Ecto neural progenitor cell (in vitro differentiated cells): Measurements from ENCODE around the gene ZSCAN10.
A peak's percentile ranks its signal among the peaks of the same experiment; 100 is the strongest.

Experiments
- DNase-seq: peaks from one replicate; pipeline ENCODE4 v3.0.0-alpha.2; 2018; ENCODE audit warnings: low spot score

The ZSCAN10 gene

DNA sequence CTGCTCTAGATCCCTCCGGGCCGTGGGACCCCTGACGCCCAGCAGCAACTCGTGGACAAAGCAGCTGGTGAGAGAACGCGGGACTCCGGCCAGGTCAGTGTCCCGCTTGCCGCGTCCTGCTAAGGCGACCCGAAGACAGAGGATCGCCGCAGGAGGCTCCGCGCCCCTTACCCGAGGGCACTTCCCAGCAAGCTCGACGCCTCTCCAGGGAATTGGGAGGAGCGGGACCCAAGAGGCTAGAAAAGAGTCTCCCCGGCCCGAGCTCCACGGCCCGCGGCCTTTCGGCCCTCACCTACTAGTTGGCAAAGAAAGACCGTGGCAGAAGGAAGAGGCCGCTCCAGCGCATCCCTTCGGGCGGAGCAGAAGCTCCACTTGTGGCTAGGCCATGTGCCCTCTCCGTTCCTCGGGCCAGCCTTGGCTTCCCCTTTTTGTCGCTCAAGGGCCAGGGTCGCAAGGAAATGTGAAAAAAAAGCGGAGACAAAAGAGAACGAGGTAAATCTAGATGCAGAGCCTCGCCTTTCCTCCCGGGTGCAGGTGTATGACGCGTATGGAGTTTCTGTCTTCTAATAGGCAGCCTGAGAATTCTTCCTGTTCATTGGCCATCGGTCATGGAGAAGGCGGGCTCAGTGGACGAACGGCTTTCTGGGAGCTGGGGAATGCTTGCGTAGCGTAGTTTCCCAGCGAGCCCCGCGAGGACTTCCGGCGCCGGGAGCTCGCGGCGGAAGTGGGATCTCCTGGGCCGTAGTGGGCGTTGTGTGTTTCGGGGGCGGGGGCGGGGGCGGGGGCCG, 35.4 kb upstream of the ZSCAN10 start, which contains the start of gene ZNF213:
Gene ZNF213 (plus strand): TSS at position 692 of the 788 bp plus-strand sequence. CDS start 2,252 bp downstream, outside the sequence.
- peak; percentile 97 for DNase-seq

DNA sequence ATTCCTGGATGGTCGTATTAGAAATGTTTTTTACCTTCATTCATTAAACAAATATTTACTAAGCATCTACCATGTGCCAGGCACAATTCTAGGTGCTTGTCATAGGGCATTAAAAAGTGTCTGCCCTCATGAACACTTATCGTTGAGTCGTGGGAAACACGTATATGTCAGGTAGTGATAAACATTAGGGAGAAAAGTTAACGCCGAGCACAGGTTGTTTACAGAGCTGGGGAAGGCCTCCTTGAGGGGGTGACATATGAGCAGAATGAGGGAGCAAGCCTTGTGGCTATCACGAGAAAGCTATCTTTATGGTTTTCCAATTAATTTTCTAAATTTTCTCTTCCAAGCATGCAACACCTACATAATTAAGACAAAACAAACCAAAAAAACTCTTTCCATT, 34.8 kb upstream of the ZSCAN10 start:
- DNase-seq = no peak

- peak; percentile 71 for DNase-seq
These were observed 32.8 kb upstream of the ZSCAN10 start for GRCh38 chr16:3131755-3132377.

DNA sequence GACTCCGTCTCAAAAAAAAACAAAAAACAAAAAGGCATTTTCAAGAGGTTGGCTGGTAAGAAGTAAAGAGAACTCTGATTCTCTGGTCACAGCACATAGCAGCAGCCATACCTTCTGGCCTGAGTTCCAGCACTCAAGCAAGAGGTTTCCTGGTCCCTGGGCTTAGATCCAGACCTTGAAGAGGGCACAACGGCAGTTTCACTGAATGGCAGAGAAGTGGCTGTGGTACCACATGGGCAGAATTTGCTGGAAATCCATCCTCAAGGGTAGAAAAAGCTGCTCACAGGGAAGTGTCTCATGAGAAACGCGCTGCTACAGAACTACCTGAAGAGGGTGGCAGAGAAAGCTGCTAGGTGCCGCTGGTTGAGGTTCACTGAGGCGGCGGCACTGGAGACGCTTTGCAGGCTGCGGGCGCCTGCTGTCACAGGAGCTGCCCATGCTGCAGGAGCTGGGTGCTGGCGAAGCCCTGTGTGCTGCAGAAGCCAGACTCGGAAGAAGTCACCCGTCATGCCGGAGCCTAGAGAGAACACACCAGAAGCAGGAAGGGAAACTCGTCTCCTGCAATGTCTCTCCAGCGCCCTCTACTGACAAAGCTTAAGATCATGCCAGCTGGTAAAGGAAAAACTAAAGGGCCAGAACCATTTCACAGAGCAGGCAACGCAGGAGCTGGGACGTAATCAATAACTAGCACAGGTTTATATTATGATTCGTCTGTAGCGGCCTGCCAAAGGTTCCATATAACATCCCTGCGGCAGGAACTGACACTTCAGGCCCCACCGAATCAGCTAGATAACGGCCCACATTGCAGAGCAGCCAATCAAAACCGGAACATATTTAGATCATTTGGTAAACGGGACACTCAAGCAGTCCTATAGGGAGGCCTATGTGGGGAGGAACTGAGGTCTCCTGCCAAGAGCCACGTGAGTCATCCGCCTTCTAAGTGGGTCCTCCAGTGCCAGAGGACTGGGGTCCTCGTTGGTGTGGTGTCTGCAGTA, 30.3 kb upstream of the ZSCAN10 start:
- peak; percentile 75 for DNase-seq

DNA sequence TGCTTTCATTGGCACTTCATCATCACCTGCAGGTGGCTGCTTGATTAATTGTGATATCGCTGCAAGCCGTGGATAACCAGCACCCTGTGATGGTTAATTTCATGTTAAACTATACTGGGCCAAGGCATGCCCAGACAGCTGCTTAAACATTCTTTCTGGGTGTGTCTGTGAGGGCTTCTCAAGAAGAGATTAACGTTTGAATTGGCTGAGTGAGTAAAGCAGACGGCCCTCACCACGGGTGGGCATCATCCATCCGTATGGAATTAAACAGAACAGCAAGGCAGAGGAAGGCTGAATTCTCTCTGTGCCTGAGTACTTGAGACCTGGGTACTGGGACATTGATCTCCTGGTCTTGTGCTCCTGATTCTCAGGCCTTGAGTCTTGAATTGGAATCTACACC, 28.7 kb upstream of the ZSCAN10 start:
- DNase-seq = no peak

GRCh38 chr16:3123986-3124886, 25.1 kb upstream of the ZSCAN10 start:
- DNase-seq = peak; percentile 99

GRCh38 chr16:3122926-3123570, 24.0 kb upstream of the ZSCAN10 start:
- no peak for DNase-seq

- DNase-seq = no peak
These were observed 22.9 kb upstream of the ZSCAN10 start for GRCh38 chr16:3121851-3122467.

GRCh38 chr16:3120435-3120834, 21.3 kb upstream of the ZSCAN10 start:
- no peak for DNase-seq

DNA sequence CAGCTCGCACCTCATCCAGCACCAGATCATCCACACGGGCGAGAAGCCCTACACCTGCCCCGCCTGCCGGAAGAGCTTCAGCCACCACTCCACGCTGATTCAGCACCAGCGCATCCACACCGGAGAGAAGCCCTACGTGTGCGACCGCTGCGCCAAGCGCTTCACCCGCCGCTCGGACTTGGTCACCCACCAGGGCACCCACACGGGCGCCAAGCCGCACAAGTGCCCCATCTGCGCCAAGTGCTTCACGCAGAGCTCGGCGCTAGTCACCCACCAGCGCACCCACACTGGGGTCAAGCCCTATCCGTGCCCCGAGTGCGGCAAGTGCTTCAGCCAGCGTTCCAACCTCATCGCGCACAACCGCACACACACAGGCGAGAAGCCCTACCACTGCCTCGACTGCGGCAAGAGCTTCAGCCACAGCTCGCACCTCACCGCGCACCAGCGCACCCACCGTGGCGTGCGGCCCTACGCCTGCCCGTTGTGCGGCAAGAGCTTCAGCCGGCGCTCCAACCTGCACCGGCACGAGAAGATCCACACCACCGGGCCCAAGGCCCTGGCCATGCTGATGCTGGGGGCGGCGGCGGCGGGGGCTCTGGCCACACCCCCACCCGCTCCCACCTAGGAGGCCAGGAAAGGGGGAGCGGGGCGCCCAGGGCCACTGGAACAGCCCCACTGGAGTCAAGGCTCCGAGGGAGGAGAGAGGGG, 20.8 kb upstream of the ZSCAN10 start:
- DNase-seq = no peak

GRCh38 chr16:3119286-3119685, 20.2 kb upstream of the ZSCAN10 start:
- DNase-seq = no peak

DNA sequence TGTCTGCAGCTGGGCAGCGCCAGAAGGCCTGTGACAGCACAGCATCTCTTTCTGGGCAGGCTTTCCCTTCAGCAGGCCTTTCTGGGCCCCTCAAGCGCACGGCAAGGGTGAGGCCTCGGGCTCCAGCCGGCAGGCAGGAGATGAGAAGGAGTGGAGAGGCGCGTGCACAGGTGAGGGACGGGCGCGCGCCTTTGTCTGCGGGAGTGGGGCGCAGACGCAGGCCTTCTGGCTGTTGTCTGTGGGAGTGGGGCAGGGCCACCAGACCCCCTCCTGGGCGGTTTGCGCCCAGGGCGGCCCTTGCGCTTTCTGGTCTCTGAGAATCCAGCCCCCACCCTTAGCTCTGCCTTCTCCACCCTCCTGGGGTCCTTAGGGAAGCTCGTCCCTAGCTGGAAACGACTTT, 19.8 kb upstream of the ZSCAN10 start:
- no peak for DNase-seq

- no peak for DNase-seq
These were observed 19.2 kb upstream of the ZSCAN10 start for GRCh38 chr16:3118204-3118790.

DNA sequence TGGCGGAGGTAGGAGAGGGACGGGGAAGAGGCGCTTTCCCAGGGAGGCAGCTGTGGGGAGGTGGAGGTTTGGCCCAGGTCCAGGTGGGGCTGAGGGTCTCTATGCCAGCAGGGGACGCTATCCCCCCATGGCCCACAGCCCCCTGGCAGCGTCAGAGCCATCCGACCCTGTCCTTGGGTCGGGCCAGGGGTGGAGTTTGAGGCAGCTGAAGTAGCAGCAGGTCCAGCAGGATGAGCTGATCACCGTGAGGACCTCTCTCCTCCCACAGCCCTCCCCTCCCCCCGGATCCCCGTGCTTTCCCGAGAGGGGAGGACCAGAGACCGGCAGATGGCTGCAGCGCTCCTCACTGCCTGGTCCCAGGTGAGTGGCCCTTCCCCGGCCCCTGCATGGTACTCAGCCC, 16.5 kb upstream of the ZSCAN10 start:
- DNase-seq = peak; percentile 46

GRCh38 chr16:3115003-3115402, 15.9 kb upstream of the ZSCAN10 start:
- DNase-seq = peak; percentile 35

DNA sequence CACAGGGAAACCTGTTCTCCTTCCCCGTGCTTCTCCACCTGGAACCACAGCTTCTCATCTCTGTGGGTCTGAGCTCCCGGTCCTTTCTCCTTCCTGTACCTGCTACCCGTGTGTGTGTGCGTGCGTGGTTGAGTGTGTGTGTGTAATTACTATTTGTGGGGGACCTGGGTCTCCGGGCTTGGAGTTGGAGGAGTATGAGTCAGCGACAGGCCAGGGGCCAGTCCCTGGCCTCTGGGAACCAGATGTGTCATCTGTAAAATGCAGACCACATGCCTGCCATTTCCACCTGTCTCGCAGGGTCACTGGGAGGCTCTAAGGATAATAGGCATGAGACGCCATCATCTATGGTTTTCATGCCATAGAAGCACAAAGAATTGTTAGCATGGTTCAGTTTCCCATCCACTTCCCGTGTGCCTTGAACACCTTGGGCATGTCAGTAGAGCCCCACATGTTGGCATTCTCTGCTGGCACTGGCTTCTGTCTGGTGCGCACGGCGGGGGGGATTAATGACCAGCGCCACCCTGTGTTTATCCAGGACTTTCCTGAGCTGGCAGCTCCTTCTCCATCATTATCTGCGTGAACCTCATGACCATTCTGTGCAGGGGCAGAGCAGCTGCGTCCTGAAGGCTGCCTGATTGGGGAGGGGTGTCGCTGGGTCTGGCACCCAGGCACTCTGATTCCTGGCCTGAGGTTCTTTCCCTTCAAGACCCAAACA, 14.8 kb upstream of the ZSCAN10 start:
- DNase-seq = peak; percentile 43

DNA sequence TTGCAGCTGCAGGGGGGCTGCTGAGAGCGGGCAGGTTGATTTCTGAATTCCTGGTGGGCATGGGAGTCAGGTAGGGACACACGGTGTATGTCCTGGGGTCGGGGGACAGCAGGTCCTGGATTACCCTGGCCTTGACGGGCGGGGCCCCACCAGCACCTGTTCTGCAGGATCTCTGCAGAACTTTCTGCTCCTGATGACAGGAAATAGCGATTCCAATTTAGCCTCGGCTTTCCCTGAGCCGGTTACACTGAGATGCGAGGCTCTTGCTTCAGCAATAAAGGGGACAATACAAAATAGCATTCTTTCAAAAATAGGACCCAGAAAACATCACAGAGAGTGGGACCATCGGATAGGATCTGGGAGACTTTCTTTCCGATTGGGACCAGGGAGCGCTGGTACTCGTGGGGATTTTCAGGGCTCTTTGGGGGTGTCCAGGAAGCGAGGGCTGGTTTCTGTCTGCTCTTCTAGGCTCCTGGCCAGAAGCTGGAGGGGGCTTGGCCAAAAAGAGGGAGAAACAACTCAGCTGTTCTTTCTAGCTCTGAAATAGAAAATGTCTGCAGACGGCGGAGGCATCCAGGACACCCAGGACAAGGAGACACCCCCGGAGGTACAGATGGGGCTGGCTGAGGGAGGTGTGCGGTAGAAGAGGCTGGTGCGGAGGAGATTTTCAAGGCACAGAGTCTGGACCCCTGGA, 13.9 kb upstream of the ZSCAN10 start:
- DNase-seq = no peak
